Activated naive CD4-positive, alpha-beta T cell treated with anti-CD3 and anti-CD28 coated beads, Interleukin-2, amount 50 U/mL, for 16 hours (primary cell): ENCODE measurements around the gene MMP27.
"Not testable (repeated sequence)": the region's sequence is repeated elsewhere in the genome, so short reads cannot be mapped to it uniquely, and the experiment has no call there.

Experiments
- DNase-seq: peaks from one replicate; pipeline ENCODE4 v3.0.0-alpha.2; 2020

Gene MMP27

GRCh38 chr11:102705626-102706025 lies at the start of gene MMP27:
Gene MMP27, minus strand, starts transcription at chr11:102705769. Its CDS starts 55 bp downstream, at chr11:102705714.
- no peak for DNase-seq

- DNase-seq, result no peak
Measured at GRCh38 chr11:102753267-102753666, 47.7 kb upstream of the MMP27 start.

- DNase-seq, result no peak
Measured at GRCh38 chr11:102751673-102752072, 46.1 kb upstream of the MMP27 start.

GRCh38 chr11:102749101-102749722 lies 43.6 kb upstream of the MMP27 start:
- no peak for DNase-seq

- DNase-seq, result not testable (repeated sequence)
Measured at GRCh38 chr11:102746746-102747578, 41.4 kb upstream of the MMP27 start.

- DNase-seq, result no peak
Measured at GRCh38 chr11:102734650-102735049, 29.1 kb upstream of the MMP27 start.

- DNase-seq, result peak; percentile 18
Measured at GRCh38 chr11:102733232-102733875, 27.8 kb upstream of the MMP27 start.

- not testable (repeated sequence) for DNase-seq
Measured at GRCh38 chr11:102730944-102731343, 25.4 kb upstream of the MMP27 start.

- DNase-seq, result no peak
Measured at GRCh38 chr11:102729849-102730815, 24.6 kb upstream of the MMP27 start.

- DNase-seq, result no peak
Measured at GRCh38 chr11:102727890-102728289, 22.3 kb upstream of the MMP27 start.

GRCh38 chr11:102724904-102725500 lies 19.4 kb upstream of the MMP27 start, which contains the start of gene MMP8:
Gene MMP8, minus strand, starts transcription at chr11:102724954. Its CDS starts 99 bp downstream, at chr11:102724855.
- no peak for DNase-seq

GRCh38 chr11:102722821-102723220 lies 17.3 kb upstream of the MMP27 start:
- no peak for DNase-seq

- no peak for DNase-seq
Measured at GRCh38 chr11:102719620-102720277, 14.2 kb upstream of the MMP27 start.

GRCh38 chr11:102717280-102717679 lies 11.7 kb upstream of the MMP27 start:
- no peak for DNase-seq

GRCh38 chr11:102716527-102716926 lies 11.0 kb upstream of the MMP27 start:
- no peak for DNase-seq

- no peak for DNase-seq
Measured at GRCh38 chr11:102712137-102712536, 6.6 kb upstream of the MMP27 start.

- no peak for DNase-seq
Measured at GRCh38 chr11:102709201-102709945, 3.8 kb upstream of the MMP27 start.

GRCh38 chr11:102708654-102709053 lies 3.1 kb upstream of the MMP27 start:
- DNase-seq, result no peak

- DNase-seq, result no peak
Measured at GRCh38 chr11:102704841-102705240, 728 bp downstream of the MMP27 start.

GRCh38 chr11:102703826-102704493 lies 1.6 kb downstream of the MMP27 start:
- no peak for DNase-seq
